Psoas muscle (tissue), 8 donors: ENCODE data around the gene GRIP1. TPM values are rescaled to one million over a fixed set of nuclear protein-coding genes. Genes with fewer than 3 reads are reported as not detected.
A peak's percentile ranks its signal among the peaks of the same experiment; 100 is the strongest.

Experiments
- ATAC-seq, 4 donors: fragments of 200-7000 bp; cut with Tn5 transposase; one replicate each; pipeline ENCODE4 v1.9.1; 2020; ENCODE audit warnings: moderate library complexity in 3 of 4, mild to moderate bottlenecking in 2 of 4
- DNase-seq, 2 donors: peaks; one replicate each; pipeline ENCODE4 v3.0.0-alpha.2; 2020
- H3K27ac ChIP-seq: fragments of 200-600 bp; one replicate; pipeline ENCODE4 v1.8.0; 2022
- H3K27me3 ChIP-seq, 3 donors: fragments of 200-600 bp in 1 of 3; one replicate each; pipeline versions ENCODE4 v1.6.1 to v1.8.0; 2013 to 2022; ENCODE audit warnings: low read length in 2 of 3, mild to moderate bottlenecking in 2 of 3, moderate library complexity in 1 of 3; ENCODE audit not compliant: insufficient read depth in 3 of 3
- H3K36me3 ChIP-seq, 2 donors: fragments of 200-600 bp in 1 of 2; one replicate each; pipeline versions ENCODE4 v1.6.1 to v1.8.0; 2013 to 2022; ENCODE audit warnings: low read depth in 1 of 2, mild to moderate bottlenecking in 1 of 2, moderate library complexity in 1 of 2; ENCODE audit not compliant: insufficient read depth in 1 of 2
- H3K4me1 ChIP-seq: fragments of 200-600 bp; one replicate; pipeline ENCODE4 v1.8.0; 2022
- H3K4me3 ChIP-seq: fragments of 200-600 bp; one replicate; pipeline ENCODE4 v1.8.0; 2022; ENCODE audit warnings: mild to moderate bottlenecking
- H3K9me3 ChIP-seq: fragments of 200-600 bp; one replicate; pipeline ENCODE4 v1.8.0; 2022
- WGBS, 3 donors: extraction: QIAGEN DNeasy Blood & Tissue Kit; methylation state at CpG; one replicate each; pipeline versions ENCODE4 v1.1.6 to v1.1.7; 2013; 5-methylcytosine and 5-hydroxymethylcytosine counted together
- intact Hi-C, 2 donors: fragments of 100-400 bp; cut with DNase I; formaldehyde crosslinking; loops; one replicate each; pipeline versions ENCODE4 v1.11.0 to v1.14.2; 2022
- long read RNA-seq, 2 donors: library from polyadenylated mRNA; unstranded; transcript quantifications; one replicate each; pipeline ENCODE4 v2.0.0, GENCODE V29; 2021
- polyA plus RNA-seq, 3 donors: library from polyadenylated mRNA; stranded (reverse); fragments of 200-250 nt; gene quantifications; one replicate each; pipeline ENCODE4 v1.2.3, GENCODE V29; 2013
- total RNA-seq, 4 donors: library from RNA; stranded (reverse); fragmentation: NEBNext Ultra II Directional in 2 of 4; extraction: Animal tissue kit (Norgen Biotek cat#: 25700) in 2 of 4; gene quantifications; one replicate each; pipeline versions ENCODE4 v1.2.1 to v1.2.4, GENCODE V29; 2021 to 2023
- TF ChIP-seq, protein P1 (sequence below): fragments of 200-600 bp; IDR thresholded peaks from one replicate; pipeline ENCODE4 v1.8.0; 2022; ENCODE audit warnings: antibody characterized with exemption
- donor health status: healthy with polysubstance abuse.
- donor health status: DM: no; HTN: no; CAD: no; lungs with moderate emphysema.
- donor health status: Bipolar disorder and iron deficiency.
- donor health status: healthy.
- donor health status: DM: yes; HTN: yes; CAD: no.
- donor health status: DM: no; HTN: no; CAD: no.
- donor health status: DM: no; HTN: no; CAD: no.
- donor health status: DM: yes; HTN: yes; CAD: no.

Gene GRIP1, protein sequence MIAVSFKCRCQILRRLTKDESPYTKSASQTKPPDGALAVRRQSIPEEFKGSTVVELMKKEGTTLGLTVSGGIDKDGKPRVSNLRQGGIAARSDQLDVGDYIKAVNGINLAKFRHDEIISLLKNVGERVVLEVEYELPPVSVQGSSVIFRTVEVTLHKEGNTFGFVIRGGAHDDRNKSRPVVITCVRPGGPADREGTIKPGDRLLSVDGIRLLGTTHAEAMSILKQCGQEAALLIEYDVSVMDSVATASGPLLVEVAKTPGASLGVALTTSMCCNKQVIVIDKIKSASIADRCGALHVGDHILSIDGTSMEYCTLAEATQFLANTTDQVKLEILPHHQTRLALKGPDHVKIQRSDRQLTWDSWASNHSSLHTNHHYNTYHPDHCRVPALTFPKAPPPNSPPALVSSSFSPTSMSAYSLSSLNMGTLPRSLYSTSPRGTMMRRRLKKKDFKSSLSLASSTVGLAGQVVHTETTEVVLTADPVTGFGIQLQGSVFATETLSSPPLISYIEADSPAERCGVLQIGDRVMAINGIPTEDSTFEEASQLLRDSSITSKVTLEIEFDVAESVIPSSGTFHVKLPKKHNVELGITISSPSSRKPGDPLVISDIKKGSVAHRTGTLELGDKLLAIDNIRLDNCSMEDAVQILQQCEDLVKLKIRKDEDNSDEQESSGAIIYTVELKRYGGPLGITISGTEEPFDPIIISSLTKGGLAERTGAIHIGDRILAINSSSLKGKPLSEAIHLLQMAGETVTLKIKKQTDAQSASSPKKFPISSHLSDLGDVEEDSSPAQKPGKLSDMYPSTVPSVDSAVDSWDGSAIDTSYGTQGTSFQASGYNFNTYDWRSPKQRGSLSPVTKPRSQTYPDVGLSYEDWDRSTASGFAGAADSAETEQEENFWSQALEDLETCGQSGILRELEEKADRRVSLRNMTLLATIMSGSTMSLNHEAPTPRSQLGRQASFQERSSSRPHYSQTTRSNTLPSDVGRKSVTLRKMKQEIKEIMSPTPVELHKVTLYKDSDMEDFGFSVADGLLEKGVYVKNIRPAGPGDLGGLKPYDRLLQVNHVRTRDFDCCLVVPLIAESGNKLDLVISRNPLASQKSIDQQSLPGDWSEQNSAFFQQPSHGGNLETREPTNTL
- 1 to 10 TPM; 1.6 to 4.1 (median 2.7) TPM for total RNA-seq
- polyA plus RNA-seq = under 1 TPM; 0.05 to 0.53 (median 0.45) TPM
- long read RNA-seq, donor 1 = 0 reads
- long read RNA-seq, donor 2 = 0 reads

DNA sequence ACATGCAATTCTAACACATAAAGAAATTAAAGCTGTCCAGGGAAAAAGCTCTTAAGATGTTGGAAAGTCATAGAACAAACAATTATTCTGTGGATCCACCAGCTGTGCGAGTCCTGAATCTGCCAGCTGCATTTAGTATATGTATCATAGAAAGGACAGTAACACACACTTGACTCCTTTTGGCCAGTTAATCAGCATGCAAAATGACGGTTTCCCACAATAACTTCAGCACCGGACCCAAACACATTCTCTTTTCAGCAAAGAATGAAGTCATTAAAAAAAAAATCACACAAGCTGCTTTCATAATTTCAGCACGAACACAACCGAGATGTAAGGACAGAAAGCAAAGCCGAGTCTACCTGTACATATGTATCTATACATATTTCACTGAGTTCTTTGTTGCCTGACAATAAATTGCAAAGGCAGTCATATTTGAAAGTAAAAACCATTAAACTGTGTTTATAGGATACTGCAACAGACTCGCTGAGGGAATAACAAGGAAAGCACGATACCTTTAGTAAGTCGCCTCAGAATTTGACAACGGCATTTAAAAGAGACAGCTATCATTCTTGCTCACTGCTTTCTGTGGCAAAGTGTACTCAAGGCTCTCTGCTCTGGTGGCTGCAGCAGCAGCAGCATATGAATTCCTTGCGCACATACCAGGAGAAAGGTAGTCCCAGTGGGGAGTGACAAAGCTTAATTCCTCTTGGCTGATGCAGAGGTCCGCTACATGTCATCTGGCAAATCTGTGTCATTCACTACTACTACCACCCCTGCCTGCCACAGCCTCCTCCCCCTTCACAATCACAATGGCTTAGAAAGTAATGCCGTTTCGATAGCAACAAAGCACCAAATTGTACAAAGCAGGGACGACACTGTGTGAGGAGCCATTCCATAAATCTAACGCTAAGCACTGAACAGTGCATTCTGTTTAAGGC is at the start of gene GRIP1:
GRIP1 (minus strand) TSS at position 739 of the 938 bp plus-strand sequence; CDS start at position 567, 172 bp downstream.
- Histone ChIP-seq H3K36me3 (no peaks in the 10 kb centered on the region), H3K4me3 (peak within 1 kb of the TSS; percentile 48), H3K27ac (no peak within 1 kb of the TSS), H3K9me3 (no peaks in the 10 kb centered on the region), H3K4me1 (peaks cover 14% of the 10 kb centered on the region), H3K27me3 (no peaks in the 10 kb centered on the region)
- intact Hi-C loops = no loop called here
- peak; percentile 37 to 70 (median 51) for ATAC-seq
- TF ChIP-seq, protein P1, sequence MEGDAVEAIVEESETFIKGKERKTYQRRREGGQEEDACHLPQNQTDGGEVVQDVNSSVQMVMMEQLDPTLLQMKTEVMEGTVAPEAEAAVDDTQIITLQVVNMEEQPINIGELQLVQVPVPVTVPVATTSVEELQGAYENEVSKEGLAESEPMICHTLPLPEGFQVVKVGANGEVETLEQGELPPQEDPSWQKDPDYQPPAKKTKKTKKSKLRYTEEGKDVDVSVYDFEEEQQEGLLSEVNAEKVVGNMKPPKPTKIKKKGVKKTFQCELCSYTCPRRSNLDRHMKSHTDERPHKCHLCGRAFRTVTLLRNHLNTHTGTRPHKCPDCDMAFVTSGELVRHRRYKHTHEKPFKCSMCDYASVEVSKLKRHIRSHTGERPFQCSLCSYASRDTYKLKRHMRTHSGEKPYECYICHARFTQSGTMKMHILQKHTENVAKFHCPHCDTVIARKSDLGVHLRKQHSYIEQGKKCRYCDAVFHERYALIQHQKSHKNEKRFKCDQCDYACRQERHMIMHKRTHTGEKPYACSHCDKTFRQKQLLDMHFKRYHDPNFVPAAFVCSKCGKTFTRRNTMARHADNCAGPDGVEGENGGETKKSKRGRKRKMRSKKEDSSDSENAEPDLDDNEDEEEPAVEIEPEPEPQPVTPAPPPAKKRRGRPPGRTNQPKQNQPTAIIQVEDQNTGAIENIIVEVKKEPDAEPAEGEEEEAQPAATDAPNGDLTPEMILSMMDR = no peak
- 21 to 30% (median 21%) methylated on average over 16 of the region's 16 CpGs for WGBS, 3 donors
- no peak for DNase-seq

DNA sequence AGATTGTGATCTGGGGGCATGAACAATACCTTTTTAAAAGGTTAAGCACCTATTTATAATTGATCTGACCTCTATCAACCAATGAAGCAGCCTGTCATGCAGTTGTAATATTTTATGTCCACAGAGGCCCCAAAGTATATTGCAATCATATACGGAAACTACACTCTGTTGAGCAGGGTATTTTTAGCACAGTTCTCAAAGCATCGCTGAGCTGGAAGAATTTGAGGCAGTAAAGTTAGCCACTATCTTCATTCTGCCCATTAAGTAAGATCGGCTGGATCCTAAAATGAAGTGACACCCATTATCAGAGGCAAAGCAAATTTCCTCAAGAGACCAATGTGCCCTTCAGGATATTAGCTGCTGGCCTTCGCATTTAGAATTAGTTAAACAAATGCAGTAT is 47.7 kb upstream of the GRIP1 start:
- TF ChIP-seq, protein P1 = no peak
- ATAC-seq (no peak), DNase-seq (no peak)
- H3K27me3 ChIP-seq = peaks cover 0 to 2% (median 0%) of the 10 kb centered on the region in 3 donors
- no peak overlapping the region for H3K4me3 ChIP-seq
- H3K4me1 ChIP-seq = no peaks in the 10 kb centered on the region
- H3K36me3 ChIP-seq = no peaks in the 10 kb centered on the region
- H3K9me3 ChIP-seq = no peaks in the 10 kb centered on the region
- 59 to 67% (median 61%) methylated on average over 4 of the region's 4 CpGs for WGBS, 3 donors
- no peak overlapping the region for H3K27ac ChIP-seq
- intact Hi-C loops = no loop called here

DNA sequence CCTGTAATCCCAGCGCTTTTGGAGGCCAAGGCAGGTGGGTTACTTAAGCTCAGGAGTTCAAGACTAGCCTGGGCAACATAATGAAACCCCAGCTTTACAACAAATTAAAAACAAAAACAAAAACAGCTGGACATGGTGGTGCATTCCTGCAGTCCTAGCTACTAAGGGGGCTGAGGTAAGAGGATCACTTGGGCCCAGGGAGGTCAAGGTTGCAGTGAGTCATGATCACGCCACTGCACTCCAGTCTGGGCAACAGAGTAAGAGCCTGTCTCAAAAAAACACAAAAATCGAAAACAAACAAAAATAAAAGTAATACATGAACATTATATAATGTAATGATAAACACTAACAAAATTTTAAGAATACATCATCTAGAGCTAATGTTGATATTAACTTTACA is 46.2 kb upstream of the GRIP1 start:
- Histone ChIP-seq H3K27me3 (peaks cover 0 to 2% (median 0%) of the 10 kb centered on the region in 3 donors), H3K4me1 (no peaks in the 10 kb centered on the region), H3K36me3 (no peaks in the 10 kb centered on the region), H3K4me3 (no peak overlapping the region), H3K27ac (no peak overlapping the region), H3K9me3 (no peaks in the 10 kb centered on the region)
- TF ChIP-seq, protein P1 = no peak
- no peak for DNase-seq
- ATAC-seq = no peak
- 84 to 92% (median 85%) methylated on average over 3 of the region's 3 CpGs for WGBS, 3 donors
- intact Hi-C loops = no loop called here

DNA sequence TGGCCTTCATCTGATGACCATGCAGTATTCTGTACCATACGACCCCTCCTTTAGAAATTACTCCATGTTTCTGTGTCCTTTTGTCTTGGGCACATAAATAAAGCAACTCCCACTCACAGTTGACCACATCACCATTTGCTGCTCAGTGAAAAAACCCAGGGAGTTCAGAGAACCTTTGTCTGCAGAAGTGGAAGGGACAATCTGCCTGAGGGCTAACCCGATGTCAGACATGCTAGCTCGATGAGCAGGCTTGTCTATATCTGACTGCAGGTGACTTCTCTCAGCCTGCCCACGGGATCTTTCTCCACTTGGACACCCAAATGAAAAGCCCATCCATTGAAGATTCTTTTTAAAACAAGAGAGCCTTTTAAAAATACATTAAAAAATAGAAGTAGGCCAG is 45.7 kb upstream of the GRIP1 start:
- H3K27me3 ChIP-seq = peaks cover 0 to 2% (median 0%) of the 10 kb centered on the region in 3 donors
- intact Hi-C loops = no loop called here
- no peak overlapping the region for H3K27ac ChIP-seq
- DNase-seq (no peak), ATAC-seq (no peak)
- H3K36me3 ChIP-seq = no peaks in the 10 kb centered on the region
- 68 to 74% (median 71%) methylated on average over 4 of the region's 4 CpGs for WGBS, 3 donors
- H3K4me1 ChIP-seq = no peaks in the 10 kb centered on the region
- no peaks in the 10 kb centered on the region for H3K9me3 ChIP-seq
- TF ChIP-seq, protein P1 = no peak
- no peak overlapping the region for H3K4me3 ChIP-seq
